Natural killer cell (primary cell): ENCODE data around the gene MEF2A. TPM values are rescaled to one million over a fixed set of nuclear protein-coding genes. Genes with fewer than 3 reads are reported as not detected.

Experiments used
- ATAC-seq, 3 donors: fragments of 150-1000 bp in 2 of 3; fragments of 200-7000 bp in 1 of 3; cut with Tn5 transposase; 1 replicate in 1 of 3; 2 replicates in 2 of 3; pipeline ENCODE4 v1.10.0; 2021; ENCODE audit warnings: mild to moderate bottlenecking in 2 of 3, moderate library complexity in 2 of 3
- DNase-seq, 2 donors: peaks; one replicate each; pipeline versions ENCODE4 v3.0.0 to v3.0.0-alpha.2; 2013 to 2021; ENCODE audit warnings: mixed read lengths in 1 of 2
- H3K27ac ChIP-seq: one replicate; pipeline ENCODE4 v1.5.1; 2013; ENCODE audit warnings: mild to moderate bottlenecking, low read length
- H3K27me3 ChIP-seq: one replicate; pipeline ENCODE4 v1.6.1; 2013; ENCODE audit warnings: low read length; ENCODE audit not compliant: control insufficient read depth, insufficient read depth
- H3K36me3 ChIP-seq: one replicate; pipeline ENCODE4 v1.6.1; 2013; ENCODE audit warnings: low read length; ENCODE audit not compliant: control insufficient read depth, insufficient read depth
- H3K4me1 ChIP-seq: one replicate; pipeline ENCODE4 v1.6.1; 2013; ENCODE audit warnings: low read length; ENCODE audit not compliant: control insufficient read depth, insufficient read depth
- H3K4me3 ChIP-seq: one replicate; pipeline ENCODE4 v1.5.1; 2013; ENCODE audit warnings: low read length
- H3K9me3 ChIP-seq: one replicate; pipeline ENCODE4 v1.6.1; 2013; ENCODE audit warnings: low read length; ENCODE audit not compliant: control insufficient read depth, insufficient read depth
- H3K27ac Mint-ChIP-seq, 2 donors: one replicate each; pipeline ENCODE4 v1.8.0; 2022; ENCODE audit warnings: mild to moderate bottlenecking in 2 of 2, mixed read lengths in 2 of 2, moderate library complexity in 1 of 2
- H3K27me3 Mint-ChIP-seq, 2 donors: one replicate each; pipeline ENCODE4 v1.8.0; 2022; ENCODE audit warnings: low read depth in 2 of 2, mixed read lengths in 2 of 2
- H3K36me3 Mint-ChIP-seq: one replicate; pipeline ENCODE4 v1.8.0; 2022; ENCODE audit warnings: mixed read lengths
- H3K4me1 Mint-ChIP-seq, 2 donors: one replicate each; pipeline ENCODE4 v1.8.0; 2022; ENCODE audit warnings: mixed read lengths in 2 of 2
- H3K4me3 Mint-ChIP-seq: one replicate; pipeline ENCODE4 v1.8.0; 2022; ENCODE audit warnings: mild to moderate bottlenecking, moderate library complexity, mixed read lengths
- H3K9me3 Mint-ChIP-seq, 2 donors: one replicate each; pipeline ENCODE4 v1.8.0; 2022; ENCODE audit warnings: mixed read lengths in 2 of 2
- WGBS: methylation state at CpG from one replicate; pipeline ENCODE4 v1.1.7; 2013; ENCODE audit warnings: missing lambda C conversion rate; ENCODE audit not compliant: insufficient coverage; 5-methylcytosine and 5-hydroxymethylcytosine counted together
- intact Hi-C: fragments of 100-400 bp; cut with micrococcal nuclease; formaldehyde crosslinking; loops from one replicate; pipeline ENCODE4 v1.14.2; 2022
- total RNA-seq, 4 donors: library from RNA; stranded (reverse); fragments of 120-200 nt in 1 of 4; gene quantifications; one replicate each; pipeline versions ENCODE4 v1.2.3 to v1.2.4, GENCODE V29; 2013 to 2022
- TF ChIP-seq, protein P1 (sequence below): fragments of 200-600 bp; IDR thresholded peaks from one replicate; pipeline ENCODE4 v1.8.0; 2022; ENCODE audit warnings: antibody characterized with exemption

Gene MEF2A
- total RNA-seq, 3 donors from 2014 or later (not counting 1 experiment from before 2014, with no cell fraction given): 31.1 to 33.9 (median 33.6) TPM

DNA sequence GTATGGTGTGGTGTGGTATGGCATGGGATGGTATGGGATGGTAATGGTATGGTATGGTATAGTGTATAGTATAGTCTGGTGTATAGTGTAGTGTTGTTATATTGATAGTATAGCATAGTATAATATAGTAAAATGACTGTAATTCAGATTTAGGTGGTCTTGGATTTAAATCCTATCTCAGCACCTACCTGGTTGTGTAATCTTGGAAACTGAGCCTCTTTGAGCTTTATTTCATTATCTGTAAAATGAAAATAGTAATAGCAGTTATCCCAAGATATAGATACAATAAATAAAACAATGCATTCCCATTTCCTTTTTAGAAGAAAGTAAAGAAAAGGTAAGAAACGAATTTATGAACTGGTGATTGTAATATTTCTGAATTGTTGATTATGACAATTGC is 27.5 kb upstream of the MEF2A start:
- Histone ChIP-seq H3K9me3 (no peaks in the 10 kb centered on the region), H3K4me1 (no peaks in the 10 kb centered on the region), H3K27me3 (no peaks in the 10 kb centered on the region), H3K4me3 (no peak overlapping the region), H3K36me3 (no peaks in the 10 kb centered on the region), H3K27ac (no peak overlapping the region)
- no peak overlapping the region for H3K4me3 Mint-ChIP-seq
- H3K4me1 Mint-ChIP-seq: no peaks in the 10 kb centered on the region
- ATAC-seq (no peak), DNase-seq (no peak)
- intact Hi-C loops: no loop called here
- WGBS: no CpG with 5 or more reads among the region's 1 CpG
- H3K36me3 Mint-ChIP-seq: no peaks in the 10 kb centered on the region
- TF ChIP-seq, protein P1, sequence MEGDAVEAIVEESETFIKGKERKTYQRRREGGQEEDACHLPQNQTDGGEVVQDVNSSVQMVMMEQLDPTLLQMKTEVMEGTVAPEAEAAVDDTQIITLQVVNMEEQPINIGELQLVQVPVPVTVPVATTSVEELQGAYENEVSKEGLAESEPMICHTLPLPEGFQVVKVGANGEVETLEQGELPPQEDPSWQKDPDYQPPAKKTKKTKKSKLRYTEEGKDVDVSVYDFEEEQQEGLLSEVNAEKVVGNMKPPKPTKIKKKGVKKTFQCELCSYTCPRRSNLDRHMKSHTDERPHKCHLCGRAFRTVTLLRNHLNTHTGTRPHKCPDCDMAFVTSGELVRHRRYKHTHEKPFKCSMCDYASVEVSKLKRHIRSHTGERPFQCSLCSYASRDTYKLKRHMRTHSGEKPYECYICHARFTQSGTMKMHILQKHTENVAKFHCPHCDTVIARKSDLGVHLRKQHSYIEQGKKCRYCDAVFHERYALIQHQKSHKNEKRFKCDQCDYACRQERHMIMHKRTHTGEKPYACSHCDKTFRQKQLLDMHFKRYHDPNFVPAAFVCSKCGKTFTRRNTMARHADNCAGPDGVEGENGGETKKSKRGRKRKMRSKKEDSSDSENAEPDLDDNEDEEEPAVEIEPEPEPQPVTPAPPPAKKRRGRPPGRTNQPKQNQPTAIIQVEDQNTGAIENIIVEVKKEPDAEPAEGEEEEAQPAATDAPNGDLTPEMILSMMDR: no peak
- no peaks in the 10 kb centered on the region for H3K9me3 Mint-ChIP-seq
- peaks cover 9 to 16% of the 10 kb centered on the region in 2 donors for H3K27me3 Mint-ChIP-seq
- no peak overlapping the region for H3K27ac Mint-ChIP-seq

DNA sequence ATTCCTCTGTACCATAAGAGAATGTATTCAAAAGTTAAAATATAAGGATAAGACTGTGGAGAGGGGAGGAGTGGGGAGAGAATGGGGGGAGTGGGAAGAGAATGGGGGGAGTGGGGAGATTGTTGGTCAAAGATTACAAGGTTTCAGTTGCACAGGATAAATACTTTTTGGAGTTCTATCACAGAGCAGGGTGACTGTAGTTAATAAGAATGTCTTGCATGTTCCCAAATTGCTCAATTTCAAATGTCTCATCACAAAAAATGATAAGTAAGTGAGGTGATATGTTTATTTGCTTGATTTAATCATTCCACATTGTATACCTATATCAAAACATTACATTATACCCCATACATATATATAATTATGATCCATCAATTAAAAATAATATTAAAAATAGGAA is 23.0 kb upstream of the MEF2A start:
- Histone ChIP-seq H3K27me3 (no peaks in the 10 kb centered on the region), H3K4me3 (no peak overlapping the region), H3K36me3 (no peaks in the 10 kb centered on the region), H3K9me3 (no peaks in the 10 kb centered on the region), H3K27ac (no peak overlapping the region), H3K4me1 (no peaks in the 10 kb centered on the region)
- H3K36me3 Mint-ChIP-seq: no peaks in the 10 kb centered on the region
- no peaks in the 10 kb centered on the region for H3K27me3 Mint-ChIP-seq
- no peak for ATAC-seq
- DNase-seq: no peak
- H3K27ac Mint-ChIP-seq: no peak overlapping the region
- no peak overlapping the region for H3K4me3 Mint-ChIP-seq
- H3K4me1 Mint-ChIP-seq: no peaks in the 10 kb centered on the region
- TF ChIP-seq, protein P1: no peak
- no peaks in the 10 kb centered on the region for H3K9me3 Mint-ChIP-seq
- intact Hi-C loops: no loop called here

DNA sequence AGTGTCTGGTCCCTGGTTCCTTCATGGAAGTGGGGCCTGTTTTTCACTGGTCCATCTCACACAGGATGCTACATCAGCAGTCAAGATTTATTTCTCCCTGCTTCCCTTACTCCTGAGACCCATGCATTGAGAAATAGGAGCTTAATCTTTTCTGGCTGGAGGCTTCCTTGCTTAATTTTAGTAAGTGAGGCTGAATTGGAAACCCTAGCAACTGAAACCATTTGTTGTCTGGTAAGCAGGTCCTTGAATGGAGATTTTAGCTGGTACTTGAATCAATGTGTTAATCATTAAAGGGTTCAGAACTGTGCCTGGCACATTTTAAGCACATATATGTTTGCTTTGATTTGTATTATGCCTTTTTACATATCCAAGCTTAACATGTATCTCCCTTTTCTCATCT is 20.2 kb upstream of the MEF2A start:
- no peak overlapping the region for H3K4me3 Mint-ChIP-seq
- TF ChIP-seq, protein P1: no peak
- H3K27me3 Mint-ChIP-seq: peaks cover 0 to 7% of the 10 kb centered on the region in 2 donors
- no peaks in the 10 kb centered on the region for H3K36me3 Mint-ChIP-seq
- H3K4me3 ChIP-seq: no peak overlapping the region
- no peak for ATAC-seq
- no peak overlapping the region for H3K27ac Mint-ChIP-seq
- intact Hi-C loops: no loop called here
- no peaks in the 10 kb centered on the region for H3K9me3 Mint-ChIP-seq
- no peaks in the 10 kb centered on the region for H3K4me1 Mint-ChIP-seq
- H3K36me3 ChIP-seq: no peaks in the 10 kb centered on the region
- no peak overlapping the region for H3K27ac ChIP-seq
- no peaks in the 10 kb centered on the region for H3K9me3 ChIP-seq
- no peaks in the 10 kb centered on the region for H3K4me1 ChIP-seq
- DNase-seq: no peak
- H3K27me3 ChIP-seq: no peaks in the 10 kb centered on the region

DNA sequence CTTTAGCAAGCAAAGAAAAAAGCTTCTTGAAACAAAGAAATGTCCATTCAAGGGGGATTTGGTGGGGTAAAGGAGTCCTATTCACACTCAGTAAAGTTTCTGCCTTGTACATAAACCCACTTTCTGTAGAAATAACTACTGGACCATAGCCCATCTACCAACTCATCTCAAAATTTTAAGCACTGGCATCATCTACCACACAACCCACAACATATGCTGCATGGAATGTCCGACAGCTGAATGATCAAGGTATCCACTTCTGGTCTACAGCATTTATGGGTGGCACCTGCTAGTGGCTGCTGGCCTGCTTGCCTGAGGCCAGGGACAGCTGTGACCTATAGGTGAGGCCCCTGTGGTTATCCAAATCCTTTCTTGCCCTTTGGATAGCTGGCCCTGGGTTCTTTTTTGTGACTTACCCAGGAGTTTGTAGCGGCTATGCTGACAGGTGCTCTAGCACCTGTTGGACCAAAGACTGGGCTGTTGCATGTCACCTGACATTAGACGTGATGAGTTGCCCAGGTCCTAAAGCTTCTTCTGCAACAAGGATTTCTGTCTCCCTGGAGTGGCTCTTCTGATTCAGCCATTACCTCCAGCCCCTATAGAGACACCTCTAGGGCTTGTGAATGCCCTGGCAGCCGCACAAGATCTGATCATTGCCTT is 19.2 kb upstream of the MEF2A start:
- Mint-ChIP-seq H3K4me1 (no peaks in the 10 kb centered on the region), H3K27ac (no peak overlapping the region)
- TF ChIP-seq, protein P1: no peak

More for the DNA sequence above, 19.2 kb upstream of the MEF2A start:
- no peaks in the 10 kb centered on the region for H3K36me3 Mint-ChIP-seq
- WGBS: 96% methylated on average over 4 of the region's 4 CpGs
- intact Hi-C loops: no loop called here
- ATAC-seq: no peak
- Histone ChIP-seq H3K27ac (no peak overlapping the region), H3K27me3 (no peaks in the 10 kb centered on the region), H3K9me3 (no peaks in the 10 kb centered on the region), H3K36me3 (no peaks in the 10 kb centered on the region), H3K4me1 (no peaks in the 10 kb centered on the region), H3K4me3 (no peak overlapping the region)
- H3K27me3 Mint-ChIP-seq: peaks cover 0 to 7% of the 10 kb centered on the region in 2 donors
- DNase-seq: no peak
- H3K9me3 Mint-ChIP-seq: no peaks in the 10 kb centered on the region
- no peak overlapping the region for H3K4me3 Mint-ChIP-seq
